ENCODE data around the gene PLAAT3.
A peak's percentile ranks its signal among the peaks of the same experiment; 100 is the strongest.
"Not testable (repeated sequence)": the region's sequence is repeated elsewhere in the genome, so short reads cannot be mapped to it uniquely, and the experiment has no call there.

The PLAAT3 gene

GRCh38 chr11:63614136-63614671 lies at the start of gene PLAAT3:
PLAAT3 (minus strand) TSS chr11:63614433; CDS start chr11:63614014, 419 bp downstream.
- peak in 3 of 6 experiments; percentile 5 to 45 (median 27) for DNase-seq

- DNase-seq: no peak
Measured at GRCh38 chr11:63663809-63664208, 49.6 kb upstream of the PLAAT3 start.

GRCh38 chr11:63660972-63661371 lies 46.7 kb upstream of the PLAAT3 start:
- DNase-seq: no peak

GRCh38 chr11:63652671-63653070 lies 38.4 kb upstream of the PLAAT3 start:
- no peak for DNase-seq

- DNase-seq: no peak
Measured at GRCh38 chr11:63643205-63643604, 29.0 kb upstream of the PLAAT3 start.

GRCh38 chr11:63641727-63642126 lies 27.5 kb upstream of the PLAAT3 start:
- DNase-seq: no peak

- DNase-seq: peak in 1 of 6 experiments; percentile 10
Measured at GRCh38 chr11:63639199-63639832, 25.1 kb upstream of the PLAAT3 start.

- DNase-seq: not testable (repeated sequence)
Measured at GRCh38 chr11:63638436-63638835, 24.2 kb upstream of the PLAAT3 start.

- peak; percentile 41 to 78 (median 58) for DNase-seq
Measured at GRCh38 chr11:63635762-63636465, 21.7 kb upstream of the PLAAT3 start.

- DNase-seq: no peak
Measured at GRCh38 chr11:63629426-63629825, 15.2 kb upstream of the PLAAT3 start.

GRCh38 chr11:63623513-63624140 lies 9.4 kb upstream of the PLAAT3 start:
- no peak for DNase-seq

GRCh38 chr11:63622323-63622722 lies 8.1 kb upstream of the PLAAT3 start:
- DNase-seq: no peak

GRCh38 chr11:63621071-63621470 lies 6.8 kb upstream of the PLAAT3 start:
- no peak for DNase-seq

- no peak for DNase-seq
Measured at GRCh38 chr11:63619967-63620366, 5.7 kb upstream of the PLAAT3 start.

- not testable (repeated sequence) for DNase-seq
Measured at GRCh38 chr11:63617686-63618085, 3.5 kb upstream of the PLAAT3 start.

- no peak for DNase-seq
Measured at GRCh38 chr11:63616953-63617352, 2.7 kb upstream of the PLAAT3 start.

- DNase-seq: peak in 5 of 6 experiments; percentile 10 to 47 (median 27)
Measured at GRCh38 chr11:63613517-63614135, 607 bp downstream of the PLAAT3 start.

GRCh38 chr11:63612181-63612580 lies 2.1 kb downstream of the PLAAT3 start:
- DNase-seq: no peak

GRCh38 chr11:63611395-63611747 lies 2.9 kb downstream of the PLAAT3 start:
- DNase-seq: no peak

GRCh38 chr11:63610604-63611394 lies 3.4 kb downstream of the PLAAT3 start:
- no peak for DNase-seq

- DNase-seq: no peak
Measured at GRCh38 chr11:63609971-63610580, 4.2 kb downstream of the PLAAT3 start.

GRCh38 chr11:63609536-63609935 lies 4.7 kb downstream of the PLAAT3 start:
- no peak for DNase-seq

Measured in stimulated activated naive CD4-positive, alpha-beta T cell (primary cell).